Common myeloid progenitor, CD34-positive (primary cell): Measurements from ENCODE around the gene DCPS.

Experiments
- CTCF ChIA-PET: fragments of 350-600 bp; sonication (Branson Sonifier 250); formaldehyde crosslinking; loops from one replicate; lab custom pipeline; 2021; ENCODE audit warnings: antibody characterized with exemption; lab: Charles Lee
- POLR2A ChIA-PET: fragments of 350-600 bp; sonication (Branson Sonifier 250); formaldehyde crosslinking; loops from one replicate; lab custom pipeline; 2021; ENCODE audit warnings: antibody characterized with exemption; lab: Charles Lee
- DNase-seq, 3 donors: peaks; one replicate each; pipeline versions ENCODE4 v3.0.0 to v3.0.0-alpha.2; 2013
- H3K27ac ChIP-seq, 2 experiments: 1 replicate in 1 of 2; 2 replicates in 1 of 2; pipeline ENCODE4 v1.7.0; 2013; ENCODE audit warnings: inconsistent platforms in 2 of 2, low read length in 2 of 2, mild to moderate bottlenecking in 2 of 2, low read depth in 1 of 2, moderate library complexity in 1 of 2; ENCODE audit not compliant: severe bottlenecking in 2 of 2, insufficient read depth in 1 of 2, poor library complexity in 1 of 2
- H3K27me3 ChIP-seq, 5 experiments: replicated peaks in 2 of 5; 1 replicate in 3 of 5; 2 replicates in 2 of 5; pipeline versions ENCODE4 v1.6.1 to v1.7.0; 2013; ENCODE audit warnings: low read length in 4 of 5, mild to moderate bottlenecking in 2 of 5, moderate library complexity in 2 of 5, inconsistent platforms in 1 of 5; ENCODE audit not compliant: insufficient read depth in 5 of 5, control insufficient read depth in 4 of 5
- H3K36me3 ChIP-seq, 4 experiments: 1 replicate in 2 of 4; 2 replicates in 2 of 4; pipeline versions ENCODE4 v1.6.1 to v1.7.0; 2013; ENCODE audit warnings: low read length in 3 of 4, control low read depth in 1 of 4, mild to moderate bottlenecking in 1 of 4; ENCODE audit not compliant: control insufficient read depth in 4 of 4, insufficient read depth in 4 of 4
- H3K4me1 ChIP-seq, 4 experiments: 1 replicate in 3 of 4; 2 replicates in 1 of 4; pipeline versions ENCODE4 v1.6.1 to v1.7.1; 2013; ENCODE audit warnings: low read length in 3 of 4, mild to moderate bottlenecking in 3 of 4, control low read depth in 1 of 4, inconsistent platforms in 1 of 4, moderate library complexity in 1 of 4; ENCODE audit not compliant: control insufficient read depth in 4 of 4, insufficient read depth in 4 of 4; ENCODE audit errors: control extremely low read depth in 1 of 4
- H3K4me3 ChIP-seq, 7 experiments: 1 replicate in 4 of 7; 2 replicates in 3 of 7; pipeline versions ENCODE4 v1.5.1 to v1.7.0; 2013; ENCODE audit warnings: mild to moderate bottlenecking in 7 of 7, low read length in 6 of 7, moderate library complexity in 6 of 7, inconsistent platforms in 2 of 7, low read depth in 2 of 7, control low read depth in 1 of 7; ENCODE audit not compliant: insufficient read depth in 4 of 7, control insufficient read depth in 1 of 7; ENCODE audit errors: extremely low read depth in 1 of 7
- H3K9me3 ChIP-seq, 5 experiments: 1 replicate in 4 of 5; 2 replicates in 1 of 5; pipeline versions ENCODE4 v1.6.1 to v1.7.1; 2013; ENCODE audit warnings: low read length in 4 of 5, mild to moderate bottlenecking in 2 of 5, inconsistent platforms in 1 of 5, low read depth in 1 of 5, moderate library complexity in 1 of 5; ENCODE audit not compliant: control insufficient read depth in 4 of 5, insufficient read depth in 2 of 5; ENCODE audit errors: control extremely low read depth in 1 of 5
- WGBS: methylation state at CpG from one replicate; pipeline ENCODE4 v1.1.5; 2013; ENCODE audit not compliant: insufficient coverage; 5-methylcytosine and 5-hydroxymethylcytosine counted together

Gene DCPS

GRCh38 chr11:126262216-126262615, 41.6 kb upstream of the DCPS start:
- H3K36me3 ChIP-seq, result peaks cover 16 to 78% (median 55%) of the 10 kb centered on the region in 4 experiments
- peaks cover 0 to 1% (median 0%) of the 10 kb centered on the region in 4 experiments for H3K4me1 ChIP-seq
- WGBS, result 98% methylated on average over 4 of the region's 6 CpGs
- H3K9me3 ChIP-seq, result no peaks in the 10 kb centered on the region
- no peak overlapping the region for H3K4me3 ChIP-seq
- no peak overlapping the region for H3K27ac ChIP-seq
- ChIA-PET POLR2A (interaction anchor here (1.7 kb wide), 1 partner anchor 21 kb away, joined by 4 read pairs; the partner anchor contains the start of gene TIRAP), CTCF (interaction anchor here (0.9 kb wide), 1 partner anchor 45 kb away, joined by 3 read pairs; no protein-coding TSS in a partner anchor)
- no peak for DNase-seq
- no peaks in the 10 kb centered on the region for H3K27me3 ChIP-seq

- POLR2A ChIA-PET, result interaction anchor here (0.7 kb wide), 1 partner anchor 59 kb away, joined by 3 read pairs; no protein-coding TSS in a partner anchor
- H3K27ac ChIP-seq, result no peak overlapping the region
- no peak overlapping the region for H3K4me3 ChIP-seq
- WGBS, result 100% methylated on average over 2 of the region's 6 CpGs
- peaks cover 15 to 76% (median 52%) of the 10 kb centered on the region in 4 experiments for H3K36me3 ChIP-seq
- no peaks in the 10 kb centered on the region for H3K9me3 ChIP-seq
- no peak for DNase-seq
- H3K4me1 ChIP-seq, result peaks cover 7 to 9% (median 9%) of the 10 kb centered on the region in 4 experiments
- CTCF ChIA-PET, result interaction anchor here (0.6 to 1.4 kb wide), 2 partner anchors 9 to 57 kb away, joined by 3 read pairs; no protein-coding TSS in a partner anchor
- H3K27me3 ChIP-seq, result no peaks in the 10 kb centered on the region
These were observed 40.4 kb upstream of the DCPS start for GRCh38 chr11:126263489-126263888.

- Histone ChIP-seq H3K9me3 (no peaks in the 10 kb centered on the region), H3K4me1 (peaks cover 7 to 19% (median 17%) of the 10 kb centered on the region in 4 experiments), H3K36me3 (peaks cover 13 to 66% (median 50%) of the 10 kb centered on the region in 4 experiments), H3K4me3 (no peak overlapping the region), H3K27me3 (no peaks in the 10 kb centered on the region), H3K27ac (no peak overlapping the region)
- ChIA-PET CTCF (interaction anchor here (1.0 to 1.5 kb wide), 3 partner anchors 14 to 72 kb away, joined by 3 to 5 read pairs (median 3); no protein-coding TSS in a partner anchor), POLR2A (no interaction called here)
- 97% methylated on average over 5 of the region's 8 CpGs for WGBS
- DNase-seq, result peak in 2 of 3 donors; percentile 49 to 51
These were observed 38.0 kb upstream of the DCPS start for GRCh38 chr11:126265811-126266210.

- 97% methylated on average over 4 of the region's 6 CpGs for WGBS
- DNase-seq, result no peak
- H3K27me3 ChIP-seq, result no peaks in the 10 kb centered on the region
- ChIA-PET CTCF (no interaction called here), POLR2A (interaction anchor here (0.6 to 1.6 kb wide), 4 partner anchors 11 to 55 kb away, joined by 3 to 7 read pairs (median 4); partner anchors contain the start of genes FAM118B and TIRAP)
- H3K27ac ChIP-seq, result peak overlapping the region; percentile 89 to 94
- H3K36me3 ChIP-seq, result peaks cover 11 to 66% (median 42%) of the 10 kb centered on the region in 4 experiments
- H3K9me3 ChIP-seq, result no peaks in the 10 kb centered on the region
- peaks cover 7 to 19% (median 17%) of the 10 kb centered on the region in 4 experiments for H3K4me1 ChIP-seq
- peak overlapping the region in 6 of 7 experiments; percentile 87 to 99 (median 98) for H3K4me3 ChIP-seq
These were observed 36.2 kb upstream of the DCPS start for GRCh38 chr11:126267650-126268049.

- H3K9me3 ChIP-seq, result no peaks in the 10 kb centered on the region
- CTCF ChIA-PET, result no interaction called here
- 0% methylated on average over 12 of the region's 23 CpGs for WGBS
- no peaks in the 10 kb centered on the region for H3K27me3 ChIP-seq
- H3K4me3 ChIP-seq, result peak overlapping the region; percentile 87 to 99 (median 97)
- peaks cover 7 to 19% (median 17%) of the 10 kb centered on the region in 4 experiments for H3K4me1 ChIP-seq
- H3K27ac ChIP-seq, result peak overlapping the region; percentile 89 to 94
- POLR2A ChIA-PET, result interaction anchor here (1.0 to 1.6 kb wide), 3 partner anchors 10 to 56 kb away, joined by 3 to 7 read pairs (median 4); partner anchors contain the start of genes FAM118B and TIRAP
- peaks cover 11 to 66% (median 40%) of the 10 kb centered on the region in 4 experiments for H3K36me3 ChIP-seq
- DNase-seq, result no peak
These were observed 35.5 kb upstream of the DCPS start for GRCh38 chr11:126268361-126268707.

GRCh38 chr11:126268708-126269579, 34.9 kb upstream of the DCPS start, which contains the start of the genes FOXRED1 and SRPRA:
TSS of gene FOXRED1 (plus strand) at chr11:126269154. CDS start at chr11:126269207, 53 bp downstream.
TSS of gene SRPRA (minus strand) at chr11:126268895. CDS start at chr11:126268804, 91 bp downstream.
- under 1% methylated on average over 54 of the region's 64 CpGs for WGBS
- ChIA-PET POLR2A (interaction anchor here (0.6 to 1.6 kb wide), 4 partner anchors 10 to 381 kb away, joined by 3 to 7 read pairs (median 4); partner anchors contain the start of genes FAM118B and TIRAP), CTCF (interaction anchor here (0.7 kb wide), 1 partner anchor 11 kb away, joined by 4 read pairs; no protein-coding TSS in a partner anchor)
- Histone ChIP-seq H3K9me3 (no peaks in the 10 kb centered on the region), H3K27ac (peak within 1 kb of the TSS; percentile 89 to 94), H3K27me3 (no peaks in the 10 kb centered on the region), H3K36me3 (peaks cover 11 to 66% (median 38%) of the 10 kb centered on the region in 4 experiments), H3K4me3 (peak within 1 kb of the TSS; percentile 87 to 99 (median 97)), H3K4me1 (peaks cover 7 to 19% (median 17%) of the 10 kb centered on the region in 4 experiments)
- peak; percentile 99 to 100 (median 100) for DNase-seq
